GM18511 (cell line): Measurements from ENCODE around the gene FOXL3.
"Not testable (repeated sequence)": the region's sequence is repeated elsewhere in the genome, so short reads cannot be mapped to it uniquely, and the experiment has no call there.

Experiments
- ATAC-seq: cut with Tn5 transposase; IDR thresholded peaks from one replicate; pipeline ENCODE4 v1.9.1; 2021; ENCODE audit warnings: mild to moderate bottlenecking, moderate library complexity; ENCODE audit not compliant: unreplicated experiment

FOXL3 gene

GRCh38 chr7:289756-290553, at the start of gene FOXL3:
Gene FOXL3 (plus strand): TSS chr7:290170. CDS start chr7:290170, 0 bp downstream.
- no peak for ATAC-seq

- no peak for ATAC-seq
Measured at GRCh38 chr7:240887-241421, 49.0 kb upstream of the FOXL3 start.

- ATAC-seq: no peak
Measured at GRCh38 chr7:241513-241912, 48.5 kb upstream of the FOXL3 start.

DNA sequence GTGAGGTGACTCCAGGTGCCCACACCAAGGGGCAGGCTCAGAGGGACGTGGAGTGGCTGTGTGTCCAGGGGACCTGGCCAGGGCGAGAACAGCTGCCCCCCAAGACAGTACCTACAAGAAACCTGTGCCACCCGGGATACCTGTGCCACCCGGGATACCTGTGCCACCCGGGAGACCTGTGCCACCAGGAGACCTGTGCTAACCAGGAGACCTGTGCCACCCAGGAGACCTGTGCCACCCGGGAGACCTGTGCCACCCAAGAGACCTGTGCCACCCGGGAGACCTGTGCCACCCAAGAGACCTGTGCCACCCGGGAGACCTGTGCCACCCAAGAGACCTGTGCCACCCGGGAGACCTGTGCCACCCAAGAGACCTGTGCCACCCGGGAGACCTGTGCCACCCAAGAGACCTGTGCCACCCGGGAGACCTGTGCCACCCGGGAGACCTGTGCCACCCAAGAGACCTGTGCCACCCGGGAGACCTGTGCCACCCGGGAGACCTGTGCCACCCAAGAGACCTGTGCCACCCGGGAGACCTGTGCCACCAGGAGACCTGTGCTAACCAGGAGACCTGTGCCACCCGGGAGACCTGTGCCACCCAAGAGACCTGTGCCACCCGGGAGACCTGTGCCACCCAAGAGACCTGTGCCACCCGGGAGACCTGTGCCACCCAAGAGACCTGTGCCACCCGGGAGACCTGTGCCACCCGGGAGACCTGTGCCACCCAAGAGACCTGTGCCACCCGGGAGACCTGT, 47.0 kb upstream of the FOXL3 start:
- not testable (repeated sequence) for ATAC-seq

DNA sequence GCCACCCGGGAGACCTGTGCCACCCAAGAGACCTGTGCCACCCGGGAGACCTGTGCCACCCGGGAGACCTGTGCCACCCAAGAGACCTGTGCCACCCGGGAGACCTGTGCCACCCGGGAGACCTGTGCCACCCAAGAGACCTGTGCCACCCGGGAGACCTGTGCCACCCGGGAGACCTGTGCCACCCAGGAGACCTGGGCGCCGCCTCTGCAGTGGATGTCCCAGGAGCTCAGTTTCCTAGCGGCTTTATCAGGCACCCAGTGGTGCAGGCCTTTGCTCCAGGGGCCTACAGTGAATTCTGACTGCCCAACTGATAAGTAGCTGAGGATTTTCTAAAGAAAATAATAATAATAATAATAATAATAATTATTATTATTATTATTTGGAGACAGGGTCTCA, 46.4 kb upstream of the FOXL3 start:
- not testable (repeated sequence) for ATAC-seq

DNA sequence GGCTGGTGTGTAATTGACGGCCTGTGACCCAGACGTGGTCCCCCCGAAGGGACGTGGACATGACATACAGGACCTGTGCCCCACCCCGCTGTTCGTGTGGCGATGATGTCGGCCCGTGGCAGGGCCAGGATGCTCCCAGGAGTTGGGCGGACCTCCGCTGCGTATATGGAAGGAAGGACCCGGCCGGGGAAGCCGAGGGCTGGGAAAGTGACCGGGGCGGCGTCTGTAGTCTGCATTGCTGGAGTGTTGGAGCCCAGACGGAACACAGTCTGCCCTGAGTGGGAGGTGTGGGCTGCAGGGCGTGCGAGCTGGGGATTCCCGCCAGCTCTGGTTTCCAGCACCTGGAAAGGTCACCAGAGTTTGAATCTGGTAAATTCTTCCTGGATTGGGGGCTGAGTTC, 45.0 kb upstream of the FOXL3 start:
- ATAC-seq: no peak

DNA sequence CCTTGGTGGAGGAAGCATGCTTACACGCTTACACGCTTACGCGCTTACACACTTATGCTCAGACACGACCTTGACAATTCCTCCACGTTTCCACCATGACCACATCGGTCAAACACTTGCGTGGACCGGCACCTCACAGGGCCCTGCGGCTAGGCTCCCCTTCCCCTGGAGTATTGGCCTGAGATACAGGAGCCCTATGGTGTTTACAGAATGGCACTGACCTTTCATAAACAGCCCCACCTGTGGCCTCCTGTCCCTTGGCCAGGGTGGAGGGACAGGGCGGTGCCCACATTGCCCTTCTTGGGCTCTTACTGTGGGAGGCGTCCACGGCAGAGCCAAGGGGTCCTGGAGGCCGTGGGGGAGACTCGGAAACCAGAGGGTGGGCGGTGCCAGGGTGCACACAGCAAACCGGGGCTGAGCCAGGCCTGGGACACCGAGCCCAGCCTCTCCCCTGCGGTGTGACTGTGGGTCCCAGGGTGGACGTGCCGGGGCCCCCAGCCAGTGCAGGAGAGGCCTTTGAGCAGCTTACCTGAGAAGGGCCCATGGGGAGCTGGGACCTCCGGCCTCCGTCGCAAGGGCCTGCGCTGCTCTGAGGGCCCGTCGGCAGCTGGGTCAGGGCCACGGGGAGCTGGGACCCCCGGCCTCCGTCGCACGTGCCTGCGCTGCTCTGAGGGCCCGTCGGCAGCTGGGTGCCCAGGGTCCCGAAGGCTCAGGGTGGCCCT, 44.2 kb upstream of the FOXL3 start:
- ATAC-seq: no peak

DNA sequence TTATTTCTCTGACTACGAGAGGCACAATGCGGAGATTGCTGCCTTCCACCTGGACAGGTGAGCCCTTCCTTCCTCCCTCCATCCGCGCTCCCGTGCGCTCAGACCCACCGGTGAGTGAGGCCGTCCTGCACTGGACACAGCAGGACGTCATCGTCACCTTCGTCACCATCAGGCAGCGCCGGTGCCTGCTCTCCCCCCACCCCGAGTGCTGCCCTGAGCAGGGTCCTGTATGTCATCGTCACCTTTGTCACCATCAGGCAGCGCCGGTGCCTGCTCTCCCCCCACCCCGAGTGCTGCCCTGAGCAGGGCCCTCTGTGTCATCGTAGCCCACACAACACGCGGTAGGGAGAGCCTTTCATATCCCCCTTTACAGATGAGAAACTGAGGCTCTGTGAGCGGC, 43.5 kb upstream of the FOXL3 start:
- no peak for ATAC-seq

GRCh38 chr7:247181-247580, 42.8 kb upstream of the FOXL3 start:
- no peak for ATAC-seq

DNA sequence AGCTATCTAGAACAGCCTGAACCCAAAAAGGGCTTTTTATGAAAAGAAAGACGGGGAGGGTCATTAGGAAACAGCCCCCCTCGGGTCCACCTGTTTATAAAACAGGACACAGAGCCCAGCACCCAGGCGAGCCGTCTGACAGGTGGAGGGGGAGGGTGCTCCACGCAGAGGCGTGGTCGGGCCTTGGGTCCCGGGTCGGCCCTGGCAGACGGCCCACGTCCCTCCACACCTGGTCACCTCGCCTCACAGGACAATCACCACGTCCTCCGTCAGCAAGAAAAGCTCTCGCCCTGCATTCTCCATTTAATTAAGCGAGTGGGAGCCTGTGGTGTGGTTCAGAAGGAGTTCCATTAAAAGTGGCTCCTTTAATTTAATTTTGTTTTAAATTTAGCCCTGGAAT, 42.3 kb upstream of the FOXL3 start:
- no peak for ATAC-seq

DNA sequence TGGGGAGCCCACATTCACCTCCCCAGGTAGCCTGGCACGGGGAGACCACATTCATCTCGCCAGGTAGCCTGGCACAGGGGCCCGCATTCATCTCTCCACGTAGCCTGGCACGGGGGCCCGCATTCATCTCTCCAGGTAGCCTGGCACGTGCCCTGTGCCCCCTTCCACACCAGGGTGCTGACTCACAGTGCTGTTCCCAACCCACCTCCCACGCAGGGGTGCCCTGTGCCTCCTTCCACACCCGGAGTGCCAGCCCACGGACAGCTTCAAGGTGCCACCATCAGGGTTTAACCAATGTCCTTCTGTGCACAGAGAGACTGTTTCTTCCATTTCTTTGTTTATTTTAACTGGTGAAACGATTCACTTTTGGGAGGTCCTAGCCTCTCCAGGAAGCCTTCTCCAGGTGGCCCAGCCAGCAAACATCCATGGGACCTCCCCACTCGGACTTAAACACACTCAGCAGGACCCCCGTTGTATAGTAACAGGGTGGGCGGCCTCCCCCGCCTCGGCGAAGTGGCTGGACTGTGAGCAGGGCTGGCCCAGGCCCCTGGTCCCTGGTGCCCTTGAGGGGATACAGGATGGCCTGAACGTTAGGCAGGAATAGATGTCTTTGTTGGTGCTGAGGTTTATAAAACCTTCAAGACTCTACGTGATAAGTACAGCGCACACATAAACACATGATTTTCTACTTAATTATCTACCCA, 41.1 kb upstream of the FOXL3 start:
- no peak for ATAC-seq

GRCh38 chr7:249989-250388, 40.0 kb upstream of the FOXL3 start:
- no peak for ATAC-seq

DNA sequence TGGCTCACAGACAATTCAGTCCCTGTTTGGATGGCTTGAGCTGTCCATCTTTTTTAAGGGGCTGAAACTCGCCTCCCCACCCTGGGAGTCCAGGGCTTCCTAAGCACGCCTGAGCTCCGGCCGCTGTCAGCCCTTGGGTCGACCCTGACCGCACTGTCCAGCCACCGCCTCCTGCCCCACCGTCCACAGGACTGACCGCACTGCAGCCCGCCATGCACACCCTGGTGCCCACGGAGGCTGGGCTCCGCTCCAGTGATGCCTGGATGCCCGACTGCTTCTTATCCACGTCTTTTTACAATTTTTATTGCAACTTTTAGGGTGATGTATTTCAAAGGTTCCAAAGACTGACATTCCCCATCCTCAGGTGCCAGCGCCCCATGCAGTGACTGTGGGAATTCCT, 39.4 kb upstream of the FOXL3 start:
- no peak for ATAC-seq

DNA sequence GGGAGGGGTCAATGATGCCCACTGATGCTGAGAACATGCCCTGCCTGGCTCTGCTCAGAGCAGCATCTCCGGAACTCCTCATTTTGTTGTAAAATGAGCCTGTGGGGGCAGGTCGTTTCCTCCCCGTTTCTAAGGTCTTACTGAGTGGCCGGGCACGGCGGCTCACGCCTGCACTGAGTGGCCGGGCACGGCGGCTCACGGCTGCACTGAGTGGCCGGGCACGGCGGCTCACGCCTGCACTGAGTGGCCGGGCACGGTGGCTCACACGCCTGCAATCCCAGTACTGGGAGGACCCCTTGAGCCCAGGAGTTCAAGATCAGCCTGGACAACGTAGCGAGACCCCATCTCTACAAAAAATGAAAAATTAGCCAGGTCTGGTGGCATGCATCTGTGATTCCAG, 39.0 kb upstream of the FOXL3 start:
- no peak for ATAC-seq

GRCh38 chr7:251446-252175, 38.4 kb upstream of the FOXL3 start:
- no peak for ATAC-seq

DNA sequence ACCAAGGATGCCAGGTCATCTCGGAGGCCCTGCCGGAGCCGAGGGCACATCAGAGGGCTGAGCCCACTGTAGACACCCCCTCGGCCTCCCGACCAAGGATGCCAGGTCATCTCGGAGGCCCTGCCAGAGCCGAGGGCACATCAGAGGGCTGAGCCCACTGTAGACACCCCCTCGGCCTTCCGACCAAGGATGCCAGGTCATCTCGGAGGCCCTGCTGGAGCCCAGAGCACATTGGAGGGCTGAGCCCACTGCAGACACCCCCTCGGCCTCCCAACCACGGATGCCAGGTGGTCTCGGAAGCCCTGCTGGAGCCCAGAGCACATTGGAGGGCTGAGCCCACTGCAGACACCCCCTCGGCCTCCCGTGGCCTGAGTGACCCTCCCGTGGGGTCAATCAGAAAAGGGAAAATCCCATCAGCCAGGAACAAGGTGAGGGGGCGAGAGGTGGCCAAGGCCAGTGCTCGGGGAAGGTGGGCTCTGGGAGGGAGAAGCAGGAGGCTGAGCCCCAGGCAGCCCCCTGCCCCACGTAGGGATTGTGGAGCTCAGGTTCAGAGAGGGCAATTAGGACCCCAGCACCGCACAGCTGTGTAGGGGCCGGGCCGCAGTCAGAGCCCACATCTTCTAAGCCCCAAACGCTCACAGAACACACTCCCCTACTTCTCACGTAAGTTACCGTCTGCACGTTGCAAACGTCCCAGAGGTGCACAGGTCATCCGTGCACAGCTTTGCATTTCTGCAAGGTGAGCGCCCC, 37.6 kb upstream of the FOXL3 start:
- ATAC-seq: no peak

DNA sequence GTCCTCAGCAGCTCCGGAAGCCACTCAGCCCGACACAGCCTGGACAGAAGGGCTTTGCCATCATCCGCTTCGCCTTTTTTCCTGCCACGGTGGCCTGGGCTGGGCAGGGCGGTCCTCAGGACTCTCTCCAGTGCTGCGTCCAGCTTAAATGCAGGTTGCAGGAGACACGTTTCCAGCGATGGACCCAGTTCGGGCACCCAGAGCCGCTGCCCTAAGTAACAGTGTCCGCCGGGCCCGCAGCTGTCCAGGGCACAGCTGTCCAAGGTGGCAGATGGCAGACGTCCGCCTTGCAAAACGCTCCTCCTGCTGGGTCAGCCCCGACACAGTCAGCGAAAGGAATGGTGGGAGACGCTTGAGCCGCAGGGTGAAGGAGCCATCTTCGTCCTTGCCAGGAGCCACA, 37.0 kb upstream of the FOXL3 start:
- ATAC-seq: no peak

DNA sequence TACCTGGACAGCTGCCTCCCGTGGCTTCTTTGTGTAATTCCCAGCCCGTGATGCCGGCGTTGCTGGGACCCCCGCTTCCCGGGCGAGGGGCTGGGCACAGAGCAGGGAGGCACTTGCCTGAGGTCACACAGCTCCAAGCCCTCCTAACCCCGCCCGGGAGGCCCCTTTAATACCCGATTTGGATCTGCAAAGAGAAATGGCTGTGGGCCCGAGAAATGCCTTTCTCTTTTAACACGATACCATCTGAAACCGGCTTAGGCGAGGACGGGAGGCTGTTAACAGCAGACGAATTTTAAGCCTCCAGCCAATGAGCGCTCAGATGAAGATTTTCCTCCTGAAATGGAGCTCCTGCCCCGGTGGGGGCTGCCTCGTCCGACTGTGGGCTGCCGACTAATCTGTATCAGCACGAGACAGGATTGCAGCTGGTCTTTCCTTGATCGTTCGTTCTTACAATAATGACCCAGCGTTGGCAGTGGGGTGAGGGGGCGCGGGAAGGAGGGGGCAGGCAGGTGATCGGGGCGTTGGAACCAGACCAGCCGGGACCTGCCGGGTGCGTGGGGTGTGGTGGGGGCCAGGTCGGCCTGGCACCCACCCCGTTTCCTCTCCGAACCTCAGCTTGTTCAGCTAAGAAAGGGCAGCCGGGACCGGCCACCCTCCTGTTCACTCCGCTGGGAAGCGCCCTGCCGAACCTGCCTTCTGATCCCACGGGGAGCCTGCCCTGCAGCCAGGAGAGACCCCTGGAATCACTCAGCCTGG, 36.2 kb upstream of the FOXL3 start:
- no peak for ATAC-seq
